Measurements from ENCODE around the gene DRC1.

The DRC1 gene

DNA sequence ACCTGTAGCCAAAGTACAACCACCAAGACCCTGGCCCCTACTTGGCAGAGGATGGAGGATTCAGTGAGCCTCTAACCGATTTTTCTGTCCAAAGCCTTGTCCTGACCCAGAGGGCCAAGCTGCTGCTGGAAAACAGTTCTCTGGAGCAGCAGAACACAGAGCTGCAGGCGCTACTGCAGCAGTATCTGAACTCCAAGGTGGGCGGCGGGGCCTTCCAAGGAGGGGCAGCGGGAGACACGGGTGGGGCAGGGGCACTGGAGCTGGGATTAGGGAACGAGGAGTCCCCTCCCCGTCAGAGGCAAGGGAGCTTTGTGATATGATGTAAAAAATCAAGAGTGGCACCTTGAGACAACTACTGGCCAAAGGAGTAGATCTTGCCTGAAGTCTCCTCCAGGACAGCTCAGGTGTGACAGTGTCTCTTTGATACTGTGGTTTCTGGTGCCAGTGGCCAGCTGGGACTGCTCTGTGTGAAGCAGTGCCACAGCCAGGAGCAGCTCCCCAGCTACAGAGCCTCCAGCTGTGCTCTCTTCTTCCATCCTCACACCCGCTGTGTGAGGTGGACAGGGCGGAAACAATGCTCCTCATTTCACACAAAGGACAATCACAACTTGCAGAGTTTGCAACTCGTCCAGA is 53.4 kb downstream of the DRC1 start:
- no peaks in the 10 kb centered on the region for H3K36me3 ChIP-seq (ENCODE audit: control insufficient read depth, low read length)
- H3F3A ChIP-seq (ENCODE audit: control insufficient read depth, insufficient read depth): no peaks in the 10 kb centered on the region
- no peak overlapping the region for H3K4me2 ChIP-seq (ENCODE audit: low read length)
- H3K79me2 ChIP-seq (ENCODE audit: control insufficient read depth, low read length): no peaks in the 10 kb centered on the region
- no peaks in the 10 kb centered on the region for H3K4me1 ChIP-seq (ENCODE audit: control insufficient read depth, low read length)
- TF ChIP-seq CTCF (IDR thresholded peaks at IDR 0.05; ENCODE audit: low read depth, low read length, poor library complexity, severe bottlenecking) (no peak), EZH2phosphoT487 (IDR thresholded peaks at IDR 0.05; ENCODE audit: borderline replicate concordance, low read length) (no peak)
- H4K20me1 ChIP-seq (ENCODE audit: control insufficient read depth, insufficient read depth, low read depth, low read length): no peaks in the 10 kb centered on the region
- no peak overlapping the region for H3K27ac ChIP-seq (ENCODE audit: low read depth, low read length)
- no peaks in the 10 kb centered on the region for H3K9me3 ChIP-seq (ENCODE audit: control insufficient read depth, insufficient read depth, low read length)
- H3K27me3 ChIP-seq (ENCODE audit: control insufficient read depth, low read length): no peaks in the 10 kb centered on the region
- H3K9me2 ChIP-seq (replicated peaks; ENCODE audit: control insufficient read depth, low read length): no peaks in the 10 kb centered on the region
- no peak overlapping the region for H3K4me3 ChIP-seq (ENCODE audit: low read length)

DNA sequence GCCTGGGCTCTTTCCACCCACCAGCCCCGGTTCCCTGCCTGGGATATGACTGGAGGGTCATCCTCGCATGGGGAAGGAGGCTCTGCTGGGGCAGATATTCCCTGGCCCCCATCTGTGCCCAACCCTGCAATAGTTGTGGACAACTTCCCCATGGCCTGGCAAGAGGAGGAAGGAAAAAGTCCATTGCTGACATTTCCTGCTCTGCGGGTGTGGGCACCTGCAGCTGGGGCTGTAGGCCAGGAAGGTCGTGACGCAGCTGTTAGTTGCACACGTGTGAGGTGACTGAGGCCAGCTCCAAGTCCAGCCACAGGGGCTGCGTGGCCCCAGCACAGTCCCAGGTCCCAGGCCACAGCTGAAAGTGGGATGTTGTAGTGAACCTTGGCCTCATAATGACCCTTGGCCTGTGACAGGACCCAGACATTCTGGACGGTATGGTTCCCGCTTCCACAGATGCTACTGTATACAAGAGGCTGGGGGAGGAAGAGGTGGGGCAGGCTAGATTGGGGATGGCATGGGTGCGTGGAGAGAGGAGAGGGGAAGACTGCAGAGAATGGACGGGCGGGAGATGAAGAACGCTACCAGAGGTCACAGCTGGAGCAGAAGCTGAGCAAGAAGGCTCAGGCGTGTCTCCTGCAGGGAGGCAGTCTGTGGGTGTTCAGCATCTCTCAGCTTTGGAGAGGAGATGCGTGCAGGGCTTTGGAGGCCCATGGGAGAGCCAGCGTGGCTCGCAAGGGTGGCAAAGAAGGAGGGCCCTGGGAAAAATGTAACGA is 54.1 kb downstream of the DRC1 start:
- H3K4me2 ChIP-seq (ENCODE audit: low read length): no peak overlapping the region
- no peaks in the 10 kb centered on the region for H3F3A ChIP-seq (ENCODE audit: control insufficient read depth, insufficient read depth)
- no peaks in the 10 kb centered on the region for H3K9me3 ChIP-seq (ENCODE audit: control insufficient read depth, insufficient read depth, low read length)
- no peaks in the 10 kb centered on the region for H3K4me1 ChIP-seq (ENCODE audit: control insufficient read depth, low read length)
- no peaks in the 10 kb centered on the region for H3K79me2 ChIP-seq (ENCODE audit: control insufficient read depth, low read length)
- H3K27ac ChIP-seq (ENCODE audit: low read depth, low read length): no peak overlapping the region
- no peaks in the 10 kb centered on the region for H3K36me3 ChIP-seq (ENCODE audit: control insufficient read depth, low read length)
- H3K4me3 ChIP-seq (ENCODE audit: low read length): no peak overlapping the region
- no peaks in the 10 kb centered on the region for H4K20me1 ChIP-seq (ENCODE audit: control insufficient read depth, insufficient read depth, low read depth, low read length)
- TF ChIP-seq EZH2phosphoT487 (IDR thresholded peaks at IDR 0.05; ENCODE audit: borderline replicate concordance, low read length): no peak
- no peak for TF ChIP-seq CTCF (IDR thresholded peaks at IDR 0.05; ENCODE audit: low read depth, low read length, poor library complexity, severe bottlenecking)
- H3K27me3 ChIP-seq (ENCODE audit: control insufficient read depth, low read length): no peaks in the 10 kb centered on the region
- no peaks in the 10 kb centered on the region for H3K9me2 ChIP-seq (replicated peaks; ENCODE audit: control insufficient read depth, low read length)

GRCh38 chr2:26456440-26457250 is 54.9 kb downstream of the DRC1 start:
- H3K27me3 ChIP-seq (ENCODE audit: control insufficient read depth, low read length): no peaks in the 10 kb centered on the region
- no peaks in the 10 kb centered on the region for H3F3A ChIP-seq (ENCODE audit: control insufficient read depth, insufficient read depth)
- no peaks in the 10 kb centered on the region for H3K9me3 ChIP-seq (ENCODE audit: control insufficient read depth, insufficient read depth, low read length)
- H3K4me2 ChIP-seq (ENCODE audit: low read length): no peak overlapping the region
- H3K27ac ChIP-seq (ENCODE audit: low read depth, low read length): no peak overlapping the region
- no peaks in the 10 kb centered on the region for H3K9me2 ChIP-seq (replicated peaks; ENCODE audit: control insufficient read depth, low read length)
- no peaks in the 10 kb centered on the region for H3K4me1 ChIP-seq (ENCODE audit: control insufficient read depth, low read length)
- no peaks in the 10 kb centered on the region for H3K36me3 ChIP-seq (ENCODE audit: control insufficient read depth, low read length)
- H4K20me1 ChIP-seq (ENCODE audit: control insufficient read depth, insufficient read depth, low read depth, low read length): no peaks in the 10 kb centered on the region
- H3K4me3 ChIP-seq (ENCODE audit: low read length): no peak overlapping the region
- H3K79me2 ChIP-seq (ENCODE audit: control insufficient read depth, low read length): no peaks in the 10 kb centered on the region
- no peak for TF ChIP-seq CTCF (IDR thresholded peaks at IDR 0.05; ENCODE audit: low read depth, low read length, poor library complexity, severe bottlenecking)
- TF ChIP-seq EZH2phosphoT487 (IDR thresholded peaks at IDR 0.05; ENCODE audit: borderline replicate concordance, low read length): no peak

All from DOHH2 (cell line).